ENCODE data around the gene LRIG1. TPM values are rescaled to one million over a fixed set of nuclear protein-coding genes. Genes with fewer than 3 reads are reported as not detected.
"Not testable (repeated sequence)": the region's sequence is repeated elsewhere in the genome, so short reads cannot be mapped to it uniquely, and the experiment has no call there.

Gene LRIG1
- total and polyA plus RNA-seq, 2 experiments from 2014 or later, result 8.2 to 13.3 TPM

DNA sequence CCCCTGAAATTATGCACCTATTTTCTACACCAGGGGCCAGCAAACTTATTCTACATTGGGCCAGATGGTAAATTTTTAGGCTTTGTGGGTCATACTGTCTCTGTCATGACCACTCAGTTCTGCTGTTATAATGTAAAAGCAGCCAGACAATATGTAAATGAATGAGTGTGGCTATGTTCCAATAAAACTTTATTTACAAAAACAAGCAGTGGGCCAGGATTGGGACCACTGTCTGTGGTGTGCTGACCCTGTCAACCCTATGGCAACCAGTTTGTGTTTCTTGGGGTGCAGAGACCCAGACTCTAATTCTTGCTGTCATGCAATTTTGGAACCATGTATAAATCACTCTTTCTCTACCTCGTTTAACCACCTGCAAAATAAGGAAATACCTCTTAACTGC lies 74.7 kb downstream of the LRIG1 start:
- no peak for DNase-seq (ENCODE audit: low spot score)
- Histone ChIP-seq H2AFZ (no peak overlapping the region), H3K4me3 (no peak overlapping the region), H3K27me3 (no peaks in the 10 kb centered on the region), H4K20me1 (ENCODE audit: insufficient read depth, poor library complexity, severe bottlenecking) (no peaks in the 10 kb centered on the region), H3K9me2 (replicated peaks; ENCODE audit: insufficient read depth) (no peaks in the 10 kb centered on the region), H3K27ac (no peak overlapping the region), H3K4me1 (ENCODE audit: insufficient read depth) (no peaks in the 10 kb centered on the region), H3K79me2 (peaks cover 2% of the 10 kb centered on the region), H3K36me3 (replicated peaks; ENCODE audit: insufficient read depth, low read depth) (no peaks in the 10 kb centered on the region), H3K9me3 (ENCODE audit: low read depth) (no peaks in the 10 kb centered on the region), H3K4me2 (no peak overlapping the region)
- no peak for TF ChIP-seq EZH2phosphoT487 (IDR thresholded peaks at IDR 0.05; ENCODE audit: low read depth, severe bottlenecking, unreplicated experiment)
- TF ChIP-seq CTCF (IDR thresholded peaks at IDR 0.05; ENCODE audit: poor library complexity), result no peak
- no peak for TF ChIP-seq EZH2 (IDR thresholded peaks at IDR 0.05; ENCODE audit: borderline replicate concordance)
- 92% methylated on average over 1 of the region's 1 CpG for WGBS (ENCODE audit: low lambda C conversion rate, missing lambda C conversion rate)

DNA sequence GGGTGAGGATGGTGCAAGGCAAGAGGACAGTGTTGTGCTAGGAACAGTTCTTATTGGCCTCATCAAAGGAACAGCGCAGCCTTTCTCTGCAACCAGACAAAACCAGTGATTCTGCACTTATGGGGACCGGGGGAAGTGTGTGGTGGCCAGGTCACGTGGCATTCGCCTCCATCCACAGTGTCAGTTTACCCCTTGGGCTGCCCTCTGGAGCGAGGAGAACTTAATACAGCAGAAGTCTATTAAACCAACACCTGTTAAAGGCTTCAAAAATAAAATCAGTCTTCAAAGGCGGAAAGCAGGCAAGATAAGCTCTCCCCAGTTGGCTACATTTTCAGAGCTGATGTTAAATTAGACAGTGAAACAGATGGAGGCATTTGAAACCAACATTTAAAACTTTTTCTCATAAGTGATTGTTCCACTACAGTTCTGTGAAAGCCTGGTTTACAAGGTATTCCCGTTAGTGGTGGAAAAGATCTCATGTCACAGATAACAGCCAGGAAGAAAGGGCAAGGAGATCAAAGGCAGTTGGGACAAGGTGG lies 75.2 kb downstream of the LRIG1 start:
- Histone ChIP-seq H3K27ac (no peak overlapping the region), H3K9me3 (ENCODE audit: low read depth) (no peaks in the 10 kb centered on the region), H4K20me1 (ENCODE audit: insufficient read depth, poor library complexity, severe bottlenecking) (no peaks in the 10 kb centered on the region), H3K36me3 (replicated peaks; ENCODE audit: insufficient read depth, low read depth) (no peaks in the 10 kb centered on the region), H3K4me2 (no peak overlapping the region), H3K79me2 (peaks cover 2% of the 10 kb centered on the region), H3K4me1 (ENCODE audit: insufficient read depth) (no peaks in the 10 kb centered on the region), H3K4me3 (no peak overlapping the region), H3K27me3 (no peaks in the 10 kb centered on the region), H2AFZ (no peak overlapping the region), H3K9me2 (replicated peaks; ENCODE audit: insufficient read depth) (no peaks in the 10 kb centered on the region)
- no peak for TF ChIP-seq EZH2phosphoT487 (IDR thresholded peaks at IDR 0.05; ENCODE audit: low read depth, severe bottlenecking, unreplicated experiment)
- no peak for TF ChIP-seq CTCF (IDR thresholded peaks at IDR 0.05; ENCODE audit: poor library complexity)
- no peak for TF ChIP-seq EZH2 (IDR thresholded peaks at IDR 0.05; ENCODE audit: borderline replicate concordance)
- DNase-seq (ENCODE audit: low spot score), result no peak
- WGBS (ENCODE audit: low lambda C conversion rate, missing lambda C conversion rate), result 74% methylated on average over 7 of the region's 7 CpGs

DNA sequence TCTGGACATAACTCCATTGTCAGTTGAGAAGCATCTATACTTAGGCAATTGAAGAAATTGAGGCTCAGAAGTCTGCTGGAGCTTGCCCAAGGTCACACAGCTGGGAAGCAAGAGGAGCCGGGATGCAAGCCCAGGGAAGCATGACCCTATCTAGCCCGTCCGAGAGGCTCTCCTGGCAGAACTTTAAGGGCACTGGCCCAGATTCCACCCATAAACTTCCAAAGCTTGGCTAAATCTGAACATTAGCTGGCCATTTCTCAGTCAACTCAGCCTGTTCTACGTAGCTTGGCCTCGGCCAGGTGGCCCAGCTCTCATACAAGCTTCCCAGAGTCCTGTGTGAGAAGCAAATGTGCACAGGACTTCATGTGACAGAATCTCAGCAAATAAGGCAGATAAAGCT lies 75.8 kb downstream of the LRIG1 start:
- H3K36me3 ChIP-seq (replicated peaks; ENCODE audit: insufficient read depth, low read depth), result no peaks in the 10 kb centered on the region
- no peaks in the 10 kb centered on the region for H3K27me3 ChIP-seq
- no peaks in the 10 kb centered on the region for H3K9me2 ChIP-seq (replicated peaks; ENCODE audit: insufficient read depth)
- DNase-seq (ENCODE audit: low spot score), result no peak
- no peaks in the 10 kb centered on the region for H4K20me1 ChIP-seq (ENCODE audit: insufficient read depth, poor library complexity, severe bottlenecking)
- no peak overlapping the region for H3K27ac ChIP-seq
- 97% methylated on average over 5 of the region's 5 CpGs for WGBS (ENCODE audit: low lambda C conversion rate, missing lambda C conversion rate)
- H3K4me1 ChIP-seq (ENCODE audit: insufficient read depth), result no peaks in the 10 kb centered on the region
- no peak overlapping the region for H2AFZ ChIP-seq
- H3K79me2 ChIP-seq, result peaks cover 4% of the 10 kb centered on the region
- no peak overlapping the region for H3K4me2 ChIP-seq
- no peak overlapping the region for H3K4me3 ChIP-seq
- no peak for TF ChIP-seq EZH2phosphoT487 (IDR thresholded peaks at IDR 0.05; ENCODE audit: low read depth, severe bottlenecking, unreplicated experiment)
- TF ChIP-seq CTCF (IDR thresholded peaks at IDR 0.05; ENCODE audit: poor library complexity), result no peak
- no peak for TF ChIP-seq EZH2 (IDR thresholded peaks at IDR 0.05; ENCODE audit: borderline replicate concordance)
- no peaks in the 10 kb centered on the region for H3K9me3 ChIP-seq (ENCODE audit: low read depth)

- no peak overlapping the region for H3K4me2 ChIP-seq
- peaks cover 6% of the 10 kb centered on the region for H3K79me2 ChIP-seq
Measured at GRCh38 chr3:66423791-66424190, 77.0 kb downstream of the LRIG1 start.

DNA sequence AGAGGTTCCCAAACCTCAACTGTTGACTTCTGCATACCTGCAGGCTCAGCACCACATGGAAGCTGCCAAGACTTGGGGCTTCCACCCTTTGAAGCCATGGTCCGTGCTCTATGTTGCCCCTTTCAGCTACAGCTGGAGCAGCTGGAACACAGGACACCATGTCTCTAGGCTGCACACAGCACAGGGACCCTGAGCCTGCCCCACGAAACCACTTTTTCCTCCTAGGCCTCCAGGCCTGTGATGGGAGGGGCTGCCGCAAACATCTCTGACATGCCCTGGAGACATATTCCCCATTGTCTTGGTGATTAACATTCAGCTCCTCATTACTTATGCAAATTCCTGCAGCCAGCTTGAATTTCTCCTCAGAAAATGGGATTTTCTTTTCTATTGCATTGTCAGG lies 78.9 kb downstream of the LRIG1 start:
- H3K36me3 ChIP-seq (replicated peaks; ENCODE audit: insufficient read depth, low read depth); H3K4me1 ChIP-seq (ENCODE audit: insufficient read depth); H3K4me2 ChIP-seq; H4K20me1 ChIP-seq (ENCODE audit: insufficient read depth, poor library complexity, severe bottlenecking); H3K27ac ChIP-seq; H2AFZ ChIP-seq; H3K79me2 ChIP-seq; H3K9me3 ChIP-seq (ENCODE audit: low read depth); H3K9me2 ChIP-seq (replicated peaks; ENCODE audit: insufficient read depth); H3K4me3 ChIP-seq; H3K27me3 ChIP-seq; DNase-seq (ENCODE audit: low spot score): not testable (repeated sequence)
- 92% methylated on average over 3 of the region's 3 CpGs for WGBS (ENCODE audit: low lambda C conversion rate, missing lambda C conversion rate)

More at GRCh38 chr3:66423791-66424190, 77.0 kb downstream of the LRIG1 start:
- Histone ChIP-seq H3K9me3 (ENCODE audit: low read depth) (no peaks in the 10 kb centered on the region), H2AFZ (no peak overlapping the region), H3K36me3 (replicated peaks; ENCODE audit: insufficient read depth, low read depth) (no peaks in the 10 kb centered on the region), H3K4me1 (ENCODE audit: insufficient read depth) (no peaks in the 10 kb centered on the region), H3K27ac (no peak overlapping the region), H3K4me3 (no peak overlapping the region), H4K20me1 (ENCODE audit: insufficient read depth, poor library complexity, severe bottlenecking) (no peaks in the 10 kb centered on the region), H3K27me3 (no peaks in the 10 kb centered on the region), H3K9me2 (replicated peaks; ENCODE audit: insufficient read depth) (no peaks in the 10 kb centered on the region)
- TF ChIP-seq CTCF (IDR thresholded peaks at IDR 0.05; ENCODE audit: poor library complexity) (no peak), EZH2phosphoT487 (IDR thresholded peaks at IDR 0.05; ENCODE audit: low read depth, severe bottlenecking, unreplicated experiment) (no peak)
- no peak for DNase-seq (ENCODE audit: low spot score)
- WGBS (ENCODE audit: low lambda C conversion rate, missing lambda C conversion rate), result 39% methylated on average over 3 of the region's 3 CpGs
